K562 (cell line): ENCODE data around the gene MBOAT1. TPM values are rescaled to one million over a fixed set of nuclear protein-coding genes. Genes with fewer than 3 reads are reported as not detected.

ENCODE experiments used
- ATAC-seq: fragments of 200-7000 bp; cut with Tn5 transposase; 3 replicates; pipeline ENCODE4 v1.9.1; 2020; ENCODE audit warnings: moderate library complexity
- BruUV-seq: library from RNA; stranded (reverse); fragments of 400-500 nt; replicated peaks from 2 replicates; lab custom pipeline; 2021; lab: Mats Ljungman, UMichigan
- CTCF ChIA-PET: fragments of 300-600 bp; formaldehyde crosslinking; extraction: SDS; loops from one replicate; lab custom pipeline; 2021; ENCODE audit warnings: low intra/inter-chr PET ratio; lab: Yijun Ruan, JAX
- POLR2A ChIA-PET: fragments of 300-600, 350-650 bp; sonication (Branson Sonifier 250); formaldehyde crosslinking; extraction: SDS; loops from one replicate; lab custom pipeline; 2021; ENCODE audit warnings: antibody characterized with exemption, inconsistent platforms; lab: Yijun Ruan, JAX
- DNase-seq, 4 experiments: peaks; one replicate each; pipeline versions ENCODE4 v3.0.0 to v3.0.0-alpha.2; 2011 to 2018; ENCODE audit warnings: low spot score in 3 of 4, mixed read lengths in 3 of 4; ENCODE audit errors: extremely low read depth in 1 of 4
- FAIRE-seq: peaks from 2 replicates; lab custom pipeline; 2011; peaks lifted over from hg19 to GRCh38; lab: Jason Lieb, UNC
- H2AFZ ChIP-seq: 2 replicates; pipeline ENCODE4 v1.6.0; 2011; ENCODE audit warnings: low read depth, low read length, control low read depth, inconsistent platforms
- H3K27ac ChIP-seq: fragments of 200-600 bp; 3 replicates; pipeline ENCODE4 v1.8.0; 2011; ENCODE audit warnings: low read depth, mild to moderate bottlenecking, control low read depth, inconsistent platforms, low read length, moderate library complexity, mixed read lengths; ENCODE audit errors: extremely low read depth
- H3K27me3 ChIP-seq, 2 experiments: fragments of 300-600 bp in 1 of 2; 2 replicates in 1 of 2; 3 replicates in 1 of 2; pipeline versions ENCODE4 v1.6.0 to v1.8.0; 2011; ENCODE audit warnings: inconsistent platforms in 2 of 2, low read length in 2 of 2, mild to moderate bottlenecking in 1 of 2, mixed read lengths in 1 of 2, moderate library complexity in 1 of 2; ENCODE audit not compliant: control insufficient read depth in 2 of 2, insufficient read depth in 2 of 2
- H3K36me3 ChIP-seq: fragments of 300-600 bp; 3 replicates; pipeline ENCODE4 v1.8.0; 2011; ENCODE audit warnings: mild to moderate bottlenecking, low read length, inconsistent platforms; ENCODE audit not compliant: control insufficient read depth, insufficient read depth
- H3K4me1 ChIP-seq, 2 experiments: fragments of 200-600 bp in 1 of 2; replicated peaks in 1 of 2; 2 replicates in 1 of 2; 3 replicates in 1 of 2; pipeline versions ENCODE4 v1.5.1 to v1.8.0; 2011; ENCODE audit warnings: inconsistent platforms in 2 of 2, low read length in 2 of 2, mild to moderate bottlenecking in 1 of 2, mixed read lengths in 1 of 2, moderate library complexity in 1 of 2; ENCODE audit not compliant: control insufficient read depth in 2 of 2, insufficient read depth in 2 of 2
- H3K4me2 ChIP-seq: 2 replicates; pipeline ENCODE4 v1.6.1; 2011; ENCODE audit warnings: low read length, control low read depth, inconsistent platforms, mixed read lengths; ENCODE audit not compliant: insufficient read depth
- H3K4me3 ChIP-seq: fragments of 200-600 bp; sonication (generic), shearing (Covaris generic); 2 replicates; pipeline ENCODE4 v1.5.1; 2016; ENCODE audit warnings: control low read depth, inconsistent platforms
- H3K79me2 ChIP-seq: fragments of 200-600 bp; 3 replicates; pipeline ENCODE4 v1.8.0; 2011; ENCODE audit warnings: low read length, inconsistent platforms; ENCODE audit not compliant: control insufficient read depth, insufficient read depth
- H3K9ac ChIP-seq, 2 experiments: 2 replicates each; pipeline versions ENCODE4 v1.6.0 to v1.6.1; 2011; ENCODE audit warnings: low read depth in 2 of 2, low read length in 2 of 2, control low read depth in 1 of 2, inconsistent platforms in 1 of 2, mild to moderate bottlenecking in 1 of 2, mixed read lengths in 1 of 2; ENCODE audit not compliant: insufficient read depth in 1 of 2
- H3K9me1 ChIP-seq: one replicate; pipeline ENCODE4 v1.6.0; 2011; ENCODE audit warnings: inconsistent platforms, mild to moderate bottlenecking, low read length, moderate library complexity; ENCODE audit not compliant: control insufficient read depth, insufficient read depth
- H3K9me3 ChIP-seq: replicated peaks from 2 replicates; pipeline ENCODE4 v1.5.1; 2011; ENCODE audit warnings: low read depth, low read length, inconsistent platforms; ENCODE audit not compliant: control insufficient read depth, insufficient read depth
- H4K20me1 ChIP-seq: replicated peaks from 2 replicates; pipeline ENCODE4 v1.6.1; 2011; ENCODE audit warnings: low read length, inconsistent platforms, mixed read lengths; ENCODE audit not compliant: control insufficient read depth, insufficient read depth
- CEBPG ChIP-seq, 3 experiments: fragments of 200-800 bp in 1 of 3; sonication (Bioruptor generic) in 1 of 3; sonication (generic) in 1 of 3; formaldehyde crosslinking in 1 of 3; IDR thresholded peaks in 2 of 3; conservative IDR thresholded peaks in 1 of 3; 2 replicates each; pipeline versions ENCODE4 v1.6.1 to v1.8.0; 2016 to 2022; ENCODE audit warnings: missing compliant biosample characterization in 2 of 3, missing genetic modification characterization in 2 of 3, mild to moderate bottlenecking in 1 of 3, missing genetic modification reagents in 1 of 3
- ELF2 ChIP-seq: fragments of 250-450 bp; sonication (Bioruptor Pico); IDR thresholded peaks from 2 replicates; pipeline ENCODE4 v1.5.0; 2021; ENCODE audit warnings: mild to moderate bottlenecking
- EZH2 ChIP-seq: IDR thresholded peaks from 2 replicates; pipeline ENCODE4 v1.6.1; 2012; ENCODE audit warnings: low read depth, mild to moderate bottlenecking, inconsistent platforms, low read length, borderline replicate concordance
- GTF2E2 ChIP-seq: fragments of 200-800 bp; sonication (Bioruptor generic); IDR thresholded peaks from 2 replicates; pipeline ENCODE4 v1.6.1; 2016; ENCODE audit warnings: missing genetic modification characterization, missing compliant biosample characterization
- MEIS2 ChIP-seq: fragments of 450-650 bp; IDR thresholded peaks from 2 replicates; pipeline ENCODE4 v1.6.1; 2014; ENCODE audit warnings: mild to moderate bottlenecking; ENCODE audit not compliant: partially characterized antibody
- NR1H2 ChIP-seq: sonication (generic); formaldehyde crosslinking; IDR thresholded peaks from 2 replicates; pipeline ENCODE4 v1.4.0; 2020; ENCODE audit warnings: mild to moderate bottlenecking, missing genetic modification reagents
- RBFOX2 ChIP-seq: fragments of 200-400 bp; formaldehyde crosslinking; IDR thresholded peaks from 2 replicates; pipeline ENCODE4 v1.6.1; 2017; ENCODE audit warnings: low read depth, mild to moderate bottlenecking, low read length, moderate library complexity
- SMARCA5 ChIP-seq: fragments of 450-650 bp; IDR thresholded peaks from 2 replicates; pipeline ENCODE4 v1.6.1; 2016
- TCFL5 ChIP-seq: fragments of 250-450 bp; sonication (Bioruptor Pico); conservative IDR thresholded peaks from 2 replicates; pipeline ENCODE4 v1.6.1; 2021; ENCODE audit warnings: mild to moderate bottlenecking, moderate library complexity, matching md5 sums
- ZNF184 ChIP-seq: sonication (generic); formaldehyde crosslinking; IDR thresholded peaks from 2 replicates; pipeline ENCODE4 v1.5.0; 2020; ENCODE audit warnings: missing genetic modification reagents
- ZNF778 ChIP-seq: fragments of 450-650 bp; formaldehyde crosslinking; IDR thresholded peaks from 2 replicates; pipeline ENCODE4 v1.4.0; 2020; ENCODE audit warnings: mild to moderate bottlenecking, moderate library complexity
- WGBS: fragments of 100-300 bp; shearing (Covaris generic); methylation state at CpG from one replicate; pipeline ENCODE4 v1.1.6; 2016; ENCODE audit warnings: low coverage, mixed read lengths; ENCODE audit not compliant: insufficient coverage; ENCODE audit errors: missing lambda C conversion rate; 5-methylcytosine and 5-hydroxymethylcytosine counted together
- in situ Hi-C: fragments of 300-500 bp; cut with MboI; formaldehyde crosslinking; loops from 4 replicates; pipeline ENCODE4 v1.15.0; 2018; ENCODE audit warnings: inconsistent platforms, mixed read lengths
- intact Hi-C: fragments of 100-400 bp; cut with micrococcal nuclease; formaldehyde crosslinking; loops from 2 replicates; pipeline ENCODE4 v1.14.2; 2022
- polyA plus RNA-seq, 8 experiments: library from polyadenylated mRNA; depleted of rRNA in 4 of 8; stranded (reverse) in 5 of 8; unstranded in 3 of 8; fragments of >200 nt; fragmentation: Nextera tagmentation in 2 of 8; fragmentation: Illumina TruSeq in 1 of 8; extraction: Ambion mirVana in 2 of 8; extraction: Trizol in 1 of 8; gene quantifications; 2 replicates each; pipeline versions ENCODE4 v1.2.1 to v1.2.3, GENCODE V29; 2011 to 2014; ENCODE audit warnings: inconsistent platforms in 1 of 8, missing spikeins in 1 of 8
- total RNA-seq, 7 experiments: library from RNA; depleted of rRNA in 6 of 7; stranded (reverse); fragments of >200 nt in 6 of 7; fragmentation: Illumina TruSeq in 2 of 7; extraction: Trizol in 2 of 7; gene quantifications; 2 replicates each; pipeline versions ENCODE4 v1.2.1 to v1.2.3, GENCODE V29; 2011 to 2021; ENCODE audit warnings: low replicate concordance in 1 of 7
- TF ChIP-seq, protein P1 (sequence below): IDR thresholded peaks from 2 replicates; pipeline ENCODE4 v1.6.1; 2014; ENCODE audit warnings: antibody characterized with exemption

The MBOAT1 gene
- total and polyA plus RNA-seq, 9 of the 15 experiments (the other 6 are each of a cell fraction or from before 2014, with no cell fraction given), result 0.13 to 16.5 (median 10.3) TPM

DNA sequence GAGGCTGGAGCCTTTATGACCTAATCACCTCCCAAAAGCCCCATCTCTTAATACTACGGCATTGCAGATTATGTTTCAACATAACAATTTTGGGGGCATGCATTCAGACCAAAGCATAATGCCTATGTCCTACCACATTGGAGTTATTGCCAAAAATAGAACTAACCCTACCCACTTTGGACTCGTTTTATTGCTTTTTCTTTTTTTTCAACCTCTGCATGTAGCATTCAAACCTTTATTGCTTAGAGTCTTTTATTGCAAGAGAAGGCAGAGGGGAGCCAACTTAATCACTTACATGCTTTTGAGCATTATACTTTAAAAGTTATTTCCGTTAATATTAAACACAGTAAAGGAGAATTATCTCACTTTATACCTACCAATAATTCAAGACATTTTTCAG lies 8.1 kb upstream of the MBOAT1 start:
- no peaks in the 10 kb centered on the region for H3K36me3 ChIP-seq
- H2AFZ ChIP-seq, result no peak overlapping the region
- WGBS, result 54% methylated on average over 3 of the region's 3 CpGs
- ChIA-PET POLR2A (no interaction called here), CTCF (no interaction called here)
- BruUV-seq, result no TSS peak
- ATAC-seq (no peak), FAIRE-seq (no peak), DNase-seq (no peak)
- H3K27ac ChIP-seq, result no peak overlapping the region
- in situ Hi-C loops, result no loop called here
- intact Hi-C loops, result no loop called here
- no peak overlapping the region for H3K4me2 ChIP-seq
- peaks cover 11 to 26% of the 10 kb centered on the region in 2 experiments for H3K4me1 ChIP-seq
- H3K27me3 ChIP-seq, result no peaks in the 10 kb centered on the region
- H4K20me1 ChIP-seq, result no peaks in the 10 kb centered on the region
- H3K79me2 ChIP-seq, result no peaks in the 10 kb centered on the region
- no peaks in the 10 kb centered on the region for H3K9me1 ChIP-seq
- H3K9ac ChIP-seq, result no peak overlapping the region
- no peak overlapping the region for H3K4me3 ChIP-seq
- TF ChIP-seq CEBPG (CRISPR knock-in tag; IDR thresholded peaks at IDR 0.05) (no peak), CEBPG (tag; conservative IDR thresholded peaks at IDR 0.05 in 1 of 2, IDR thresholded peaks at IDR 0.05 in 1 of 2) (no peak), TCFL5 (no peak), GTF2E2 (no peak), MEIS2 (no peak), ZNF778 (CRISPR knock-in tag) (no peak), RBFOX2 (no peak), SMARCA5 (no peak), ZNF184 (CRISPR knock-in tag) (no peak), ELF2 (CRISPR knock-in tag) (no peak), NR1H2 (CRISPR knock-in tag) (no peak), EZH2 (no peak)
- TF ChIP-seq, protein P1, sequence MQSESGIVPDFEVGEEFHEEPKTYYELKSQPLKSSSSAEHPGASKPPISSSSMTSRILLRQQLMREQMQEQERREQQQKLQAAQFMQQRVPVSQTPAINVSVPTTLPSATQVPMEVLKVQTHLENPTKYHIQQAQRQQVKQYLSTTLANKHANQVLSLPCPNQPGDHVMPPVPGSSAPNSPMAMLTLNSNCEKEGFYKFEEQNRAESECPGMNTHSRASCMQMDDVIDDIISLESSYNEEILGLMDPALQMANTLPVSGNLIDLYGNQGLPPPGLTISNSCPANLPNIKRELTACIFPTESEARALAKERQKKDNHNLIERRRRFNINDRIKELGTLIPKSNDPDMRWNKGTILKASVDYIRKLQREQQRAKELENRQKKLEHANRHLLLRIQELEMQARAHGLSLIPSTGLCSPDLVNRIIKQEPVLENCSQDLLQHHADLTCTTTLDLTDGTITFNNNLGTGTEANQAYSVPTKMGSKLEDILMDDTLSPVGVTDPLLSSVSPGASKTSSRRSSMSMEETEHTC, result no peak
- no peaks in the 10 kb centered on the region for H3K9me3 ChIP-seq
